Skin of body (tissue), 1 donor: ENCODE measurements around the gene PRND. TPM values are rescaled to one million over a fixed set of nuclear protein-coding genes. Genes with fewer than 3 reads are reported as not detected.

ENCODE experiments used
- total RNA-seq: library from RNA; depleted of rRNA; stranded (reverse); fragments of >200 nt; gene quantifications from one replicate; pipeline ENCODE4 v1.2.3, GENCODE V29; 2014

PRND gene
- total RNA-seq, 1 donor from 2014 or later: 27.4 TPM

Other genes starting within 250 kb of the PRND start
- gene PRNP, start 35.5 kb upstream of the PRND start, total RNA-seq: 105 TPM
- 40.6 TPM for gene RASSF2, start 101.7 kb downstream of the PRND start, total RNA-seq